Measurements from ENCODE around the gene WFDC2.

Gene WFDC2, protein sequence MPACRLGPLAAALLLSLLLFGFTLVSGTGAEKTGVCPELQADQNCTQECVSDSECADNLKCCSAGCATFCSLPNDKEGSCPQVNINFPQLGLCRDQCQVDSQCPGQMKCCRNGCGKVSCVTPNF

DNA sequence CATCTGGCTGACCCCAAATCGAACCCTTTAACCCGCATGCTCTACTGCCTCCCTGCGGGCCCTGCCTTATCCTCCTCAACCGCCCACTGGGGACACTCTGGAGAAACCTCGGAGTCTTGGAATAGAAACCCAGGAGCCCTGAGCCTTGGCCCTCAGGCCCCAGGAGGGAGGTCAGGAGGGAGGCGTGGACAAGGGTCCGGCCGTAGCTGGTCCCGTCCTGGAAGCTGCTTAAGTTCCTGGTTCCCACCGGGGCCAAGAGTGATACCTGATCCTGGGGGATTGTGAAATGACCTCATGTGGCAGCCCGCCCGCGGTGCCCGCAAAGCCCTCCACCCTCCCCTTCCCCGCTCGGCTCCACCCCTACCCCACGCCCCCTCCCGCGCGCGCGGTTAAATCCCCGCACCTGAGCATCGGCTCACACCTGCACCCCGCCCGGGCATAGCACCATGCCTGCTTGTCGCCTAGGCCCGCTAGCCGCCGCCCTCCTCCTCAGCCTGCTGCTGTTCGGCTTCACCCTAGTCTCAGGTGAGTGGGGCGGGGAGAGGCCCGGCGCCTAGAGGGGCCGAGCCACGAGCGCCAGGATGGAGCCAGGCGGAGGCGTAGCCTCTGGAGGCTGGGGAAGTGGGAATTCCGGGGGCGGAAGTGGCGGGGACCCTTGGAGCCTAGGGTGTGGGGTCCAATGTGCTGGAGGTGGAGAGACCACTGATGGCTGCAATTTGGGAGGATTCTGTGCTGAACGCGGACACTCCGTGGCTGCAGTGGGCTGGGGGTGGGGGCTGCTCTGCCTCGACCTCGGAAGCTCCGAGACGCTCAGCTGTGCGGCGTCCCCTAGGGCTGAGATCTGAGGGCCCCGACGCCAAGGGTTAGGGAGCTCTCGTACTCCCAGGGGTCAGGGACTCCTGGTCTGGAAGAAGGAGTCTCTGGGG is at the start of gene WFDC2:
Gene WFDC2 (plus strand): TSS at position 418 of the 926 bp plus-strand sequence. CDS start 29 bp downstream, at position 447.
- Histone ChIP-seq H3K36me3 (ENCODE audit: insufficient read depth, low read length) (no peaks in the 10 kb centered on the region), H2AFZ (ENCODE audit: low read depth, low read length) (no peak within 1 kb of the TSS), H3K9me3 (ENCODE audit: insufficient read depth, low read length, severe bottlenecking) (no peaks in the 10 kb centered on the region), H3K27me3 (ENCODE audit: insufficient read depth, low read length, poor library complexity) (peaks cover 25% of the 10 kb centered on the region), H3K27ac (ENCODE audit: low read length) (no peak within 1 kb of the TSS), H3K4me1 (ENCODE audit: insufficient read depth, low read length) (no peaks in the 10 kb centered on the region), H3K4me2 (ENCODE audit: insufficient read depth, low read length) (no peak within 1 kb of the TSS), H3K4me3 (ENCODE audit: low read depth in 1 of 2, low read length in 2 of 2) (no peak within 1 kb of the TSS), H3K79me2 (ENCODE audit: insufficient read depth, low read length) (no peaks in the 10 kb centered on the region), H4K20me1 (ENCODE audit: insufficient read depth, low read length) (no peaks in the 10 kb centered on the region), H3K9ac (ENCODE audit: low read depth, low read length) (no peak within 1 kb of the TSS)
- TF ChIP-seq, protein P1, sequence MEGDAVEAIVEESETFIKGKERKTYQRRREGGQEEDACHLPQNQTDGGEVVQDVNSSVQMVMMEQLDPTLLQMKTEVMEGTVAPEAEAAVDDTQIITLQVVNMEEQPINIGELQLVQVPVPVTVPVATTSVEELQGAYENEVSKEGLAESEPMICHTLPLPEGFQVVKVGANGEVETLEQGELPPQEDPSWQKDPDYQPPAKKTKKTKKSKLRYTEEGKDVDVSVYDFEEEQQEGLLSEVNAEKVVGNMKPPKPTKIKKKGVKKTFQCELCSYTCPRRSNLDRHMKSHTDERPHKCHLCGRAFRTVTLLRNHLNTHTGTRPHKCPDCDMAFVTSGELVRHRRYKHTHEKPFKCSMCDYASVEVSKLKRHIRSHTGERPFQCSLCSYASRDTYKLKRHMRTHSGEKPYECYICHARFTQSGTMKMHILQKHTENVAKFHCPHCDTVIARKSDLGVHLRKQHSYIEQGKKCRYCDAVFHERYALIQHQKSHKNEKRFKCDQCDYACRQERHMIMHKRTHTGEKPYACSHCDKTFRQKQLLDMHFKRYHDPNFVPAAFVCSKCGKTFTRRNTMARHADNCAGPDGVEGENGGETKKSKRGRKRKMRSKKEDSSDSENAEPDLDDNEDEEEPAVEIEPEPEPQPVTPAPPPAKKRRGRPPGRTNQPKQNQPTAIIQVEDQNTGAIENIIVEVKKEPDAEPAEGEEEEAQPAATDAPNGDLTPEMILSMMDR (IDR thresholded peaks at IDR 0.05; ENCODE audit: borderline replicate concordance, extremely low read depth, low read length, poor library complexity, severe bottlenecking), result no peak
- no peak for TF ChIP-seq EZH2 (IDR thresholded peaks at IDR 0.05; ENCODE audit: borderline replicate concordance, low read depth, low read length, severe bottlenecking)
- ATAC-seq (ENCODE audit: insufficient read depth, low read depth) (no peak), DNase-seq (no peak)

DNA sequence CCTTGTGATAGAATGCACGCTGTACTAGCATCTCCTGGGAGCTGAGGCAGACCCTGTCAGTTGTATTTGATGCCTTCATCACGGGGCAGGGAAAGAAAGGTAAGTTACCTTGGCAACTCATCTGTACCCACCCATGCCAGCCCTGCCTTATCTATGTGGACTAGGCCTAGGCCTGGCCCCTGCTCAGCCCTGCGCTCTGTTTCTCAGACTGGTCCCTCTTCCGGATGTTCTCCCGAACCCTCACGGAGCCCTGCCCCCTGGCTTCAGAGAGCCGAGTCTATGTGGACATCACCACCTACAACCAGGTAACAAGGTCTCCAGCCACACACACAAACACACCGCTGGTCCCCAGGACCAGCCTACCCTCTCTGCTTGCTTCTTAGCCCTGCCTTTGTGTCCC is 49.4 kb upstream of the WFDC2 start:
- Histone ChIP-seq H3K9ac (ENCODE audit: low read depth, low read length) (no peak overlapping the region), H3K27me3 (ENCODE audit: insufficient read depth, low read length, poor library complexity) (no peaks in the 10 kb centered on the region)

DNA sequence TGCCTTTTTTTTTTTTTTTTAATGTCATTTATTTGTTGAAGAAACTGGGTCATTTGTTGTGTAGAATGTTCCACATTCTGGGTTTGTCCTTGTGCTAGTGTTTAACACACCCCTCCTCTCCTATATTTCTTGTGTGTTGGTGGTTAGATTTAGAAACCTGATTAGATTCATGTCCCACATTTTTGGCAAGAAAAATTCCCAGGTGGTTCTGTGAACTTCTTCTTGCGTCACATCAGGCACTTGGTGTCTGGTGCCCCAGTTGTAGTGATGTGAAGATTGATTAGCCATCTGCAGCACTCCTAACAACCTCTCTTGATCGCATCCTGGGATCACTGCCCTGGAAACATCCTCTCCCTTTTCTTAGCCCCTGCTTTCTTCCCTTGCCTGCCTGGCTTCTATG is 45.9 kb upstream of the WFDC2 start:
- H3K9me3 ChIP-seq (ENCODE audit: insufficient read depth, low read length, severe bottlenecking), result no peaks in the 10 kb centered on the region
- no peak overlapping the region for H3K4me2 ChIP-seq (ENCODE audit: insufficient read depth, low read length)
- H3K9ac ChIP-seq (ENCODE audit: low read depth, low read length), result no peak overlapping the region
- DNase-seq (no peak), ATAC-seq (ENCODE audit: insufficient read depth, low read depth) (no peak)
- TF ChIP-seq, protein P1 (IDR thresholded peaks at IDR 0.05; ENCODE audit: borderline replicate concordance, extremely low read depth, low read length, poor library complexity, severe bottlenecking), result no peak
- no peak for TF ChIP-seq EZH2 (IDR thresholded peaks at IDR 0.05; ENCODE audit: borderline replicate concordance, low read depth, low read length, severe bottlenecking)
- no peak overlapping the region for H2AFZ ChIP-seq (ENCODE audit: low read depth, low read length)
- H4K20me1 ChIP-seq (ENCODE audit: insufficient read depth, low read length), result peaks cover 6% of the 10 kb centered on the region; the same call in 1 of the 2 replicates
- H3K79me2 ChIP-seq (ENCODE audit: insufficient read depth, low read length), result peaks cover 8% of the 10 kb centered on the region
- H3K27ac ChIP-seq (ENCODE audit: low read length), result no peak overlapping the region
- peaks cover under 1% of the 10 kb centered on the region; the same call in 1 of the 2 replicates for H3K4me1 ChIP-seq (ENCODE audit: insufficient read depth, low read length)
- no peaks in the 10 kb centered on the region for H3K27me3 ChIP-seq (ENCODE audit: insufficient read depth, low read length, poor library complexity)
- peaks cover 75% of the 10 kb centered on the region for H3K36me3 ChIP-seq (ENCODE audit: insufficient read depth, low read length)
- no peak overlapping the region for H3K4me3 ChIP-seq (ENCODE audit: low read depth in 1 of 2, low read length in 2 of 2)

More for the DNA sequence above, 49.4 kb upstream of the WFDC2 start:
- H3K4me1 ChIP-seq (ENCODE audit: insufficient read depth, low read length), result peaks cover 31% of the 10 kb centered on the region
- H2AFZ ChIP-seq (ENCODE audit: low read depth, low read length), result no peak overlapping the region
- H3K79me2 ChIP-seq (ENCODE audit: insufficient read depth, low read length), result peaks cover 39% of the 10 kb centered on the region
- peaks cover 75% of the 10 kb centered on the region for H3K36me3 ChIP-seq (ENCODE audit: insufficient read depth, low read length)
- H3K4me3 ChIP-seq (ENCODE audit: low read depth in 1 of 2, low read length in 2 of 2), result no peak overlapping the region
- H4K20me1 ChIP-seq (ENCODE audit: insufficient read depth, low read length), result peaks cover 13% of the 10 kb centered on the region; the same call in 1 of the 2 replicates
- H3K9me3 ChIP-seq (ENCODE audit: insufficient read depth, low read length, severe bottlenecking), result no peaks in the 10 kb centered on the region
- no peak overlapping the region for H3K27ac ChIP-seq (ENCODE audit: low read length)
- DNase-seq (no peak), ATAC-seq (ENCODE audit: insufficient read depth, low read depth) (no peak)
- no peak overlapping the region for H3K4me2 ChIP-seq (ENCODE audit: insufficient read depth, low read length)
- no peak for TF ChIP-seq EZH2 (IDR thresholded peaks at IDR 0.05; ENCODE audit: borderline replicate concordance, low read depth, low read length, severe bottlenecking)
- TF ChIP-seq, protein P1 (IDR thresholded peaks at IDR 0.05; ENCODE audit: borderline replicate concordance, extremely low read depth, low read length, poor library complexity, severe bottlenecking), result no peak

All from DND-41 (cell line).